Measurements from ENCODE around the gene ZNF124. TPM values are rescaled to one million over a fixed set of nuclear protein-coding genes. Genes with fewer than 3 reads are reported as not detected.
"Not testable (repeated sequence)": the region's sequence is repeated elsewhere in the genome, so short reads cannot be mapped to it uniquely, and the experiment has no call there.

ZNF124 gene
- total RNA-seq, 2 donors from 2014 or later = 12.9 to 13.0 TPM

DNA sequence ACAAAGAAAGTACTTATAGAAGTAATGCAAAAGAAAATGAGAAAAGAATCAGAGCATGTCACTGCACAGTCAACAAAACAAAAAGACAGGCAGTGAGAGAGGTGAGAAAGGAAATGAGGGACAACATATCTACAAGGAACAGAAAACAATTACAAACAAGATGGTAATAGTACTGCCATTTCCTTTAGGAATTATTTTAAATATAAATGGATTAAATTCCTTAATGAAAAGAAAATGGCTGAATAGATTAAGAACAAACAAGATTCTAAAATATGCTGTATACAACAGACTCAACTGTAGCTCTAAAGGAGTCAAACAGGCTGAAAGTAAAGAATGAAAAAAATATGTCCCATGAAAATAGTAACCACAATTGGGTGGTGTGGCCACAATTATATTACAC lies 22.1 kb upstream of the ZNF124 start:
- H3K36me3 Mint-ChIP-seq (ENCODE audit: insufficient read depth in 2 of 2) = peaks cover 39 to 87% of the 10 kb centered on the region in 2 donors
- peaks cover 13 to 19% of the 10 kb centered on the region in 2 donors for H3K9me3 Mint-ChIP-seq
- H3K4me3 Mint-ChIP-seq = no peak overlapping the region
- ATAC-seq (replicated peaks in 1 of 2) (no peak), DNase-seq (no peak)
- H3K4me1 Mint-ChIP-seq (ENCODE audit: low read depth) = no peaks in the 10 kb centered on the region
- H3K27ac Mint-ChIP-seq = no peak overlapping the region
- H3K27me3 Mint-ChIP-seq (ENCODE audit: low read depth) = no peaks in the 10 kb centered on the region

DNA sequence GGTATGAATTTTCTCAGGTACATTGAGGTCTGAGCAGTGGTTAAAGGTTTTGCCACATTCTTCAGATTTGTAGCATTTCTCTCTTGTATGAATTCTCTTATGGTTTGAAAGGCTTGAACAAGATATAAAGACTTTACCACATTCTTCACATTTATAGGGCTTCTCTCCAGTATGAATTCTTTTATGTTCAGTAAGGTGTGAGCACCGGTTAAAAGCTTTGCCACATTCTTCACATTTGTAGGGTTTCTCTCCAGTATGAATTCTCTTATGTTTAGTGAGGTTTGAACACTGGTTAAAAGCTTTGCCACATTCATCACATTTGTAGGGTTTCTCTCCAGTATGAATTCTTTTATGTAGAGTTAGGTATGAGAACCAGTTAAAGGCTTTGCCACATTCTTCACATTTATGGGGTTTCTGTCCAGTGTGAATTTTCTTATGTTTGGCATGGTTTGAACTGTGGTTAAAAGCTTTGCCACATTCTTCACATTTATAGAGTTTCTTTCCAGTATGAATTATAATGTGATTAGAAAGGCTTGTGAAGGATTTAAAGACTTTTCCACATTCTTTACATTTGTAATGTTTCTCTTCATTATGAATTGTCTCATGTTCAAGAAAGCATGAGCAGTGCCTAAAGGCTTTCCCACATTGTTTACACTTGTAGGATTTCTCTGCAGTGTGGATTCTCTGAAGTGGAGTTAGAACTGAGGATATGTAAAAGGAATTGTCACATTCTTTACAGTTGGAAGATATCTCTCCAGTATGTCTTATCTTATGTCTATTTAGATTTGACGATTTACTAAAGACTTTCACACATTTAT lies 18.4 kb upstream of the ZNF124 start:
- ATAC-seq (replicated peaks in 1 of 2) (no peak), DNase-seq (no peak)
- Mint-ChIP-seq H3K4me1 (ENCODE audit: low read depth) (no peaks in the 10 kb centered on the region), H3K4me3 (no peak overlapping the region), H3K9me3 (peaks cover 10 to 14% of the 10 kb centered on the region in 2 donors), H3K36me3 (ENCODE audit: insufficient read depth in 2 of 2) (peaks cover 28 to 70% of the 10 kb centered on the region in 2 donors), H3K27ac (no peak overlapping the region), H3K27me3 (ENCODE audit: low read depth) (no peaks in the 10 kb centered on the region)

DNA sequence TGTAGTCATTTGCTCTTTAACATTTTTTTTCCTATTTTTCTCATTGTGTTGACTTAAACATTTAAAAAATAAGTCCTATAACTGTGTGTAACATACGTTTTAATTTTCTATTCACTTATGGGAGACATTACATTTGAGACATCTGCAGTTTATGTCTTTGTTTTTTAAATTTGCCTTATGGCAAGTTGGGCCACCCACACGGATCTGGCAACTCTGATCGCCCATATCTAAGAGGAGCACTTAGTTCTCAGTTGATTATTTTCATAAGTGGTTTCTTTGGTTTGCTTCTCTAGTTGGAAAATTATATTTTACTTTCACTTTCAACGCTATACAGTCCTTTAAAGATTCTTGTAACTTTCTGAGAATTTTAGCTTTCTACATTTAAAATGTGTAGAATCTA lies 13.8 kb upstream of the ZNF124 start:
- Mint-ChIP-seq H3K36me3 (ENCODE audit: insufficient read depth in 2 of 2) (peaks cover 19 to 40% of the 10 kb centered on the region in 2 donors), H3K9me3 (peaks cover 8 to 12% of the 10 kb centered on the region in 2 donors), H3K27ac (no peak overlapping the region), H3K4me1 (ENCODE audit: low read depth) (no peaks in the 10 kb centered on the region), H3K27me3 (ENCODE audit: low read depth) (no peaks in the 10 kb centered on the region), H3K4me3 (no peak overlapping the region)
- no peak for DNase-seq
- ATAC-seq (replicated peaks in 1 of 2) = no peak

DNA sequence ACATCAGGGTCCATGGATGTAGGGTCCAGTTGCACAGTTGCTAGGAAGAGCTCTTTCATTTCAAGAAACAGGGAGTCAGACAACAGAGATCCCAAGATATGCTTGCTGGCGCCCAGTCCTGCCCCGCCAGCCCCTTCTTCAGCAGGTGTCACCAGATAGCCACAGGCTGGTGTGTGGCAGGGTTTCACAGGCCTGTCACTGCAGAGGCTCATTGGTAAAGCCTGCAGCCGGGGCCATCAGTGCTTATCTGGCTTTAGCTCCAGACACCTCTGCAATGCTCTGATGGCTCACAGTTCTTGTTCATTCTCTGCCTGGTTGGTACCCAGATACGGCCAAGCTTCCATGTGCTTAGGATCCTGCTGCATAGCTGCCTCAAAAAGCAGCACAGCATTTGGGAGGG lies 12.4 kb upstream of the ZNF124 start:
- DNase-seq (no peak), ATAC-seq (replicated peaks in 1 of 2) (no peak)
- peaks cover 14 to 29% of the 10 kb centered on the region in 2 donors for H3K36me3 Mint-ChIP-seq (ENCODE audit: insufficient read depth in 2 of 2)
- H3K4me3 Mint-ChIP-seq = no peak overlapping the region
- no peaks in the 10 kb centered on the region for H3K4me1 Mint-ChIP-seq (ENCODE audit: low read depth)
- no peaks in the 10 kb centered on the region for H3K27me3 Mint-ChIP-seq (ENCODE audit: low read depth)
- H3K27ac Mint-ChIP-seq = no peak overlapping the region
- H3K9me3 Mint-ChIP-seq = peaks cover 6 to 11% of the 10 kb centered on the region in 2 donors

DNA sequence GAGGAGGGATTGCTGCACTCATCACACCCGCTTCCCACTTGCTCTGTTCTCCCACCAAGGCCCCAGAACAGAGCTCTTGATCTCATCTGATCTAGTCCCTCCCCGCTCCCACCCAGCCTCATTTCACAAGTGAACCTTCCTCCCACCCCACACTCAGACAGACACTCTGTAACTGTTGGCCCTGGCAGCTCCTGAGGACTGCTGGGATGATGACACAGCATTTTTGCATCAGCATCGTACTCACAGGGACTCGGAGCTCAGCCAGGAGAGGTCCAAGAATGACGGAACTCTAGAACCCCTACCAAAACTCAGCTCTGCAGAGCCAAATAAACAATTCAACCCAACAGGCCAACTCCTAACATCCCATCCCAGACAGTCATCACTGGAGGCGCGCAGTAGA lies 11.2 kb upstream of the ZNF124 start:
- H3K9me3 Mint-ChIP-seq = peaks cover 7 to 13% of the 10 kb centered on the region in 2 donors
- H3K4me1 Mint-ChIP-seq (ENCODE audit: low read depth) = no peaks in the 10 kb centered on the region
- ATAC-seq (replicated peaks in 1 of 2) (no peak), DNase-seq (no peak)
- no peak overlapping the region for H3K4me3 Mint-ChIP-seq
- no peaks in the 10 kb centered on the region for H3K27me3 Mint-ChIP-seq (ENCODE audit: low read depth)
- H3K36me3 Mint-ChIP-seq (ENCODE audit: insufficient read depth in 2 of 2) = peaks cover 17 to 23% of the 10 kb centered on the region in 2 donors
- H3K27ac Mint-ChIP-seq = no peak overlapping the region

GRCh38 chr1:247180581-247180980 lies 8.8 kb upstream of the ZNF124 start:
- no peak for ATAC-seq (replicated peaks in 1 of 2)
- no peak for DNase-seq
- H3K27me3 Mint-ChIP-seq (ENCODE audit: low read depth) = no peaks in the 10 kb centered on the region
- no peak overlapping the region for H3K27ac Mint-ChIP-seq
- H3K4me3 Mint-ChIP-seq = no peak overlapping the region
- H3K36me3 Mint-ChIP-seq (ENCODE audit: insufficient read depth in 2 of 2) = peaks cover 11 to 14% of the 10 kb centered on the region in 2 donors
- H3K4me1 Mint-ChIP-seq (ENCODE audit: low read depth) = peaks cover under 1% of the 10 kb centered on the region
- peaks cover 5 to 11% of the 10 kb centered on the region in 2 donors for H3K9me3 Mint-ChIP-seq

- no peak for ATAC-seq (replicated peaks in 1 of 2)
- H3K27me3 Mint-ChIP-seq (ENCODE audit: low read depth) = no peaks in the 10 kb centered on the region
- H3K36me3 Mint-ChIP-seq (ENCODE audit: insufficient read depth in 2 of 2) = peaks cover 2 to 6% of the 10 kb centered on the region in 2 donors
- no peak overlapping the region for H3K27ac Mint-ChIP-seq
- H3K4me1 Mint-ChIP-seq (ENCODE audit: low read depth) = peaks cover 5% of the 10 kb centered on the region
- H3K9me3 Mint-ChIP-seq = peaks cover 2 to 4% of the 10 kb centered on the region in 2 donors
- H3K4me3 Mint-ChIP-seq = no peak overlapping the region
- no peak for DNase-seq
These were observed 5.9 kb upstream of the ZNF124 start for GRCh38 chr1:247177755-247178154.

DNA sequence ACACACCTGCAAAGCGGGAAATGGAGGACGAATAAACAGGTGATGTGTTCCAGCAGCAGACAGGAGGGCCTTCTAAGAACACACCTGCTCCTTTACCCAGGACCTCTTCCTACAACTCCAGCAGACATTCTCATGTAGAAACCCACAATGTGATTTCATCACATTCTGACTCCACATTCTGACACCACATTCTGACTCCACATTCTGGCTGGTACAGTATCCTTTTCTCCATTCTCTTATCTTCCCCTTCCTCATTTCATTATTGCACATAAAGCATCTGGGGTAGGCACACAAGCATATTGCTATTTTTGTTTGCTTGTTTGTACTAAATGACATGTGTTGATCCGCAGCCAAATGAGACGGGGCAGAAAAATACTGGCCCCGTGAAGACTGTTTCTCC lies 3.6 kb upstream of the ZNF124 start:
- H3K27ac Mint-ChIP-seq = no peak overlapping the region
- no peak for DNase-seq
- peaks cover 2 to 4% of the 10 kb centered on the region in 2 donors for H3K9me3 Mint-ChIP-seq
- peaks cover 8% of the 10 kb centered on the region for H3K4me1 Mint-ChIP-seq (ENCODE audit: low read depth)
- H3K36me3 Mint-ChIP-seq (ENCODE audit: insufficient read depth in 2 of 2) = peaks cover 3 to 6% of the 10 kb centered on the region in 2 donors
- H3K4me3 Mint-ChIP-seq = no peak overlapping the region
- ATAC-seq (replicated peaks in 1 of 2) = no peak
- H3K27me3 Mint-ChIP-seq (ENCODE audit: low read depth) = no peaks in the 10 kb centered on the region

DNA sequence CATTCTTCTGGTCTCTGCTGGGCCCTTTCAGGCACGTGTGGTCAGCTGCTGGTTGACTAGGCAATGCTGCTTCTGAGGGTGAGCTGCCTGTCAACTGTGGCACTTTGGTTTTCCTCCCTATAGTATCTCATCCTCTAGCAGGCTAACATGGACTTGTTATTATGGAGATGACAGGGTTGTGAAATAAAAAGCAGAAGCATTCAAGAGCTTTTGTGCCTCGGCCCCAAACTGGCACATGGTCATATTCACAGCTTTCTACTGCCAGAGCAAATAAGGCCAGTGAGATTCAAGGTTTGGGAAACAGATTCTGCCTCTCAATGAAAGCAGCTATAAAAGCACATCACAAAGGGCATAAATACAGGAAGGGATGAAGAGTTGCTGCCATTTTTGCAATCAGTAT lies 1.6 kb upstream of the ZNF124 start:
- DNase-seq = no peak
- peaks cover 0 to 3% of the 10 kb centered on the region in 2 donors for H3K9me3 Mint-ChIP-seq
- H3K27me3 Mint-ChIP-seq (ENCODE audit: low read depth) = no peaks in the 10 kb centered on the region
- ATAC-seq (replicated peaks in 1 of 2) = no peak
- no peak overlapping the region for H3K4me3 Mint-ChIP-seq
- peaks cover 20% of the 10 kb centered on the region for H3K4me1 Mint-ChIP-seq (ENCODE audit: low read depth)
- H3K36me3 Mint-ChIP-seq (ENCODE audit: insufficient read depth in 2 of 2) = peaks cover 2 to 7% of the 10 kb centered on the region in 2 donors
- no peak overlapping the region for H3K27ac Mint-ChIP-seq

GRCh38 chr1:247172996-247173395 lies 1.2 kb upstream of the ZNF124 start:
- H3K27me3 Mint-ChIP-seq (ENCODE audit: low read depth) = no peaks in the 10 kb centered on the region
- H3K4me1 Mint-ChIP-seq (ENCODE audit: low read depth) = peaks cover 25% of the 10 kb centered on the region
- H3K27ac Mint-ChIP-seq = no peak overlapping the region
- DNase-seq = no peak
- no peak overlapping the region for H3K4me3 Mint-ChIP-seq
- no peak for ATAC-seq (replicated peaks in 1 of 2)
- H3K9me3 Mint-ChIP-seq = peaks cover 0 to 3% of the 10 kb centered on the region in 2 donors
- H3K36me3 Mint-ChIP-seq (ENCODE audit: insufficient read depth in 2 of 2) = peaks cover 3 to 11% of the 10 kb centered on the region in 2 donors

DNA sequence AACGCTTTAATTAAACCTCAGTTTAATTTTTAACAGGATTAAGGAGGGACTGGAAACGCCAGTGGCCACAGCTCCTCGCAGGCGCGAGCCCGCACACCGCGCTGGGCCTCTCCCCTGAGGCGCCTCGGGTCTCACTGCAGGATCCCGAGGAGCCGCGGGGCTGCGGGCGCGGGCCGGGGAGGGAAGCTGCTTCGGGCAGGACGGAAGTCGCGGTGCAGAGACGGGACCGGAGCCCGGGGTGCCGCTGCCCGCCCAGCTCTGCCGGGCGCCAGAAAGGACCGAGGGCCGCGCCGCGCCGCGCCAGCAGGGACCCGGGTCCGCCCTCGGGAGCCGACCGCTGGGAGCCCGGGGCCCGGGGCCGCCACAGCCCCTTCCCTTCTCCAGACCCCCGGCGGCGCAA lies 377 bp downstream of the ZNF124 start:
- DNase-seq; H3K27ac Mint-ChIP-seq; H3K27me3 Mint-ChIP-seq (ENCODE audit: low read depth); H3K4me3 Mint-ChIP-seq: not testable (repeated sequence)
- Mint-ChIP-seq H3K36me3 (ENCODE audit: insufficient read depth in 2 of 2) (peaks cover 12 to 24% of the 10 kb centered on the region in 2 donors), H3K9me3 (peaks cover 3 to 12% of the 10 kb centered on the region in 2 donors), H3K4me1 (ENCODE audit: low read depth) (peaks cover 30% of the 10 kb centered on the region)
- ATAC-seq (replicated peaks in 1 of 2) = peak; percentile 72 to 76

DNA sequence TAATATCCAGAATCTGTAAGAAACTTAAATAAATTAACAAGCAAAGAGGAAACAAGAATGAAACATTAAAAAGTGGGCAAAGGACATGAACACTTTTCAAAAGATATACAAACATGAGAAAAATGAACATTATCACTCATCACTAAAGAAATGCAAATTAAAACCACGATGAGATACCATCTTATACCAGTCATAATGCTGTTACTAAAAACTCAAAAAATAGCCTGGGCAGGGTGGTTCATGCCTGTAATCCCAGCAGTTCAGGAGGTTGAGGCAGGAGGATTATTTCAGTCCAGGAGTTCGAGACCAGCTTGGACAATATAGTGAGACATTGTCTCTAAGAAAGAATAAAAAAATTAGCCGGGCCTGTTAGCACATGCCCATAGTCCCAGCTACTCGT lies 6.1 kb downstream of the ZNF124 start:
- no peak for DNase-seq
- H3K4me1 Mint-ChIP-seq (ENCODE audit: low read depth) = peaks cover 35% of the 10 kb centered on the region
- peak overlapping the region; percentile 46 for H3K27ac Mint-ChIP-seq
- H3K27me3 Mint-ChIP-seq (ENCODE audit: low read depth) = no peaks in the 10 kb centered on the region
- peaks cover 47 to 71% of the 10 kb centered on the region in 2 donors for H3K36me3 Mint-ChIP-seq (ENCODE audit: insufficient read depth in 2 of 2)
- H3K4me3 Mint-ChIP-seq = no peak overlapping the region
- H3K9me3 Mint-ChIP-seq = peaks cover 26 to 31% of the 10 kb centered on the region in 2 donors
- ATAC-seq (replicated peaks in 1 of 2) = peak; percentile 35 to 58

- no peak for DNase-seq
- H3K27ac Mint-ChIP-seq = no peak overlapping the region
- no peaks in the 10 kb centered on the region for H3K27me3 Mint-ChIP-seq (ENCODE audit: low read depth)
- no peak for ATAC-seq (replicated peaks in 1 of 2)
- H3K9me3 Mint-ChIP-seq = peaks cover 25 to 31% of the 10 kb centered on the region in 2 donors
- peaks cover 27% of the 10 kb centered on the region for H3K4me1 Mint-ChIP-seq (ENCODE audit: low read depth)
- H3K4me3 Mint-ChIP-seq = no peak overlapping the region
- peaks cover 54 to 75% of the 10 kb centered on the region in 2 donors for H3K36me3 Mint-ChIP-seq (ENCODE audit: insufficient read depth in 2 of 2)
These were observed 7.1 kb downstream of the ZNF124 start for GRCh38 chr1:247164694-247165093.
